Neutrophil (primary cell): Measurements from ENCODE around the gene RNF2.

Source experiments
- H3K27ac ChIP-seq: fragments of 200-600 bp; sonication (generic); 2 replicates; pipeline ENCODE4 v1.5.1; 2016; ENCODE audit warnings: mild to moderate bottlenecking, moderate library complexity
- H3K27me3 ChIP-seq: fragments of 200-600 bp; sonication (generic); 2 replicates; pipeline ENCODE4 v1.6.0; 2016; ENCODE audit warnings: mild to moderate bottlenecking
- H3K36me3 ChIP-seq: fragments of 200-600 bp; sonication (generic); 2 replicates; pipeline ENCODE4 v1.5.1; 2017
- H3K4me1 ChIP-seq, 2 experiments: fragments of 200-600 bp in 1 of 2; sonication (generic) in 1 of 2; 1 replicate in 1 of 2; 2 replicates in 1 of 2; pipeline versions ENCODE4 v1.5.1 to v1.6.1; 2013 to 2016; ENCODE audit warnings: low read depth in 1 of 2, low read length in 1 of 2, mild to moderate bottlenecking in 1 of 2, moderate library complexity in 1 of 2; ENCODE audit not compliant: control insufficient read depth in 1 of 2, insufficient read depth in 1 of 2
- H3K4me3 ChIP-seq, 2 experiments: fragments of 200-600 bp in 1 of 2; sonication (generic) in 1 of 2; 1 replicate in 1 of 2; 2 replicates in 1 of 2; pipeline ENCODE4 v1.5.1; 2013 to 2016; ENCODE audit warnings: low read depth in 1 of 2, low read length in 1 of 2, mild to moderate bottlenecking in 1 of 2, moderate library complexity in 1 of 2
- H3K9me3 ChIP-seq: fragments of 200-600 bp; sonication (generic); 2 replicates; pipeline ENCODE4 v1.5.1; 2016
- TF ChIP-seq, protein P1 (sequence below): fragments of 200-600 bp; sonication (generic); IDR thresholded peaks from 2 replicates; pipeline ENCODE4 v1.5.1; 2016; ENCODE audit warnings: antibody characterized with exemption

The RNF2 gene

GRCh38 chr1:185050823-185051451 is 5.6 kb downstream of the RNF2 start:
- H3K9me3 ChIP-seq = no peaks in the 10 kb centered on the region
- peaks cover 6% of the 10 kb centered on the region for H3K27me3 ChIP-seq
- H3K27ac ChIP-seq = no peak overlapping the region
- no peak overlapping the region for H3K4me3 ChIP-seq
- TF ChIP-seq, protein P1, sequence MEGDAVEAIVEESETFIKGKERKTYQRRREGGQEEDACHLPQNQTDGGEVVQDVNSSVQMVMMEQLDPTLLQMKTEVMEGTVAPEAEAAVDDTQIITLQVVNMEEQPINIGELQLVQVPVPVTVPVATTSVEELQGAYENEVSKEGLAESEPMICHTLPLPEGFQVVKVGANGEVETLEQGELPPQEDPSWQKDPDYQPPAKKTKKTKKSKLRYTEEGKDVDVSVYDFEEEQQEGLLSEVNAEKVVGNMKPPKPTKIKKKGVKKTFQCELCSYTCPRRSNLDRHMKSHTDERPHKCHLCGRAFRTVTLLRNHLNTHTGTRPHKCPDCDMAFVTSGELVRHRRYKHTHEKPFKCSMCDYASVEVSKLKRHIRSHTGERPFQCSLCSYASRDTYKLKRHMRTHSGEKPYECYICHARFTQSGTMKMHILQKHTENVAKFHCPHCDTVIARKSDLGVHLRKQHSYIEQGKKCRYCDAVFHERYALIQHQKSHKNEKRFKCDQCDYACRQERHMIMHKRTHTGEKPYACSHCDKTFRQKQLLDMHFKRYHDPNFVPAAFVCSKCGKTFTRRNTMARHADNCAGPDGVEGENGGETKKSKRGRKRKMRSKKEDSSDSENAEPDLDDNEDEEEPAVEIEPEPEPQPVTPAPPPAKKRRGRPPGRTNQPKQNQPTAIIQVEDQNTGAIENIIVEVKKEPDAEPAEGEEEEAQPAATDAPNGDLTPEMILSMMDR = no peak
- peaks cover 18 to 22% of the 10 kb centered on the region in 2 experiments for H3K4me1 ChIP-seq
- no peaks in the 10 kb centered on the region for H3K36me3 ChIP-seq

DNA sequence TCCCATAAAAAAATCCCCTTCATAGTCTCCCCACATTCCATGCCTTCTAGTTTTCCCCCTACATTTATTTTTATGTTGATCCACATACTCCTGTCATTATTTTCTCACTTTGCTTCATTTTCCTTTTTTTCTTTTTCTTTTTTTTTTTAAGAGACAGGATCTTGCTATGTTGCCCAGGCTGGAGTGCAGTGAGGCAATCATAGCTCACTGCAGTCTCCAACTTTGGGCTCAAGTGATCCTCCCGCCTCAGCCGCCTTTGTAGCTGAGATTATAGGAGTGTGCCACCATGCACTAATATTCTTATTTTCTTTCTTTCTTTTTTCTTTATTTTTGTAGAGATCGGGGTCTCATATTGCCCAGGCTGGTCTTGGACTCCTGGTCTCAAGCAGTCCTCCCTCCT is 7.8 kb downstream of the RNF2 start:
- no peak overlapping the region for H3K4me3 ChIP-seq
- no peak overlapping the region for H3K27ac ChIP-seq
- peaks cover 8 to 15% of the 10 kb centered on the region in 2 experiments for H3K4me1 ChIP-seq
- TF ChIP-seq, protein P1 = no peak
- no peaks in the 10 kb centered on the region for H3K27me3 ChIP-seq
- no peaks in the 10 kb centered on the region for H3K36me3 ChIP-seq
- no peaks in the 10 kb centered on the region for H3K9me3 ChIP-seq

DNA sequence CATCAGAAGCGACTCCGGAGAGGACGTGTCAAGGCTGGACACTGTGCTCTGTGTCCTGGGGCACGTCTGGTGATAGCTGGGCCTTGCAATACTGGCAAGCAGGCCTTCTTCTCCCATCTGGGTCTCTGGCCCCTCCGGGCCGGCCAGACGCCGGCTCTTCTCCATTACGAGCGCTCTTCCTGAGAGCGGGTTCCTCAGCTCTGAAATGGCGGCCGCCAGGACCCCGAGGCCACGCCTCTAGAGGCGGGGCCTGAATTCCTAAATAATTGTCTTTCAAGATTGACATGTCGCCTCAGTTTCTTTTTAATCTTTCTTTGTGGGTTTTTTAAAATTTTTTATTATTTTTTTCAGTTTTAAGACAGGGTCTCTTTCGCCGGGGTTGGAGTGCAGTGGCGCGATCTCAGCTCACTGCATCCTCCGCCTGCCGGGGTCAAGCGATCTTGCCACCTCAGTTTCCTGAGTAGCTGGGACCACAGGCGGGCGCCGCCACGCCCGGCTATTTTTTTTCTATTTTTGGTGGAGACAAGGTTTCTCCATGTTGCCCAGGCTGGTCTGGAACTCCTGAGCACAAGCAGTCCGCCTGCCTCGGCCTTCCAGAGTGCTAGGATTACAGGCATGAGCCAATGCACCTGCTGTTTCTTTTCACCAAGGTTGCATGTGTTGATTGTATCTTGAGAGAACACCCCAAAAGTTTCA is 9.2 kb downstream of the RNF2 start:
- Histone ChIP-seq H3K36me3 (no peaks in the 10 kb centered on the region), H3K9me3 (no peaks in the 10 kb centered on the region), H3K4me3 (no peak overlapping the region), H3K4me1 (peaks cover 12 to 22% of the 10 kb centered on the region in 2 experiments), H3K27me3 (no peaks in the 10 kb centered on the region), H3K27ac (no peak overlapping the region)
- TF ChIP-seq, protein P1 = no peak

- peaks cover 13 to 18% of the 10 kb centered on the region in 2 experiments for H3K4me1 ChIP-seq
- H3K36me3 ChIP-seq = no peaks in the 10 kb centered on the region
- H3K27me3 ChIP-seq = no peaks in the 10 kb centered on the region
- TF ChIP-seq, protein P1 = no peak
- H3K4me3 ChIP-seq = no peak overlapping the region
- H3K9me3 ChIP-seq = no peaks in the 10 kb centered on the region
- no peak overlapping the region for H3K27ac ChIP-seq
Observed at GRCh38 chr1:185058110-185058509, 12.8 kb downstream of the RNF2 start.

GRCh38 chr1:185058876-185059275 is 13.5 kb downstream of the RNF2 start:
- H3K27ac ChIP-seq = no peak overlapping the region
- TF ChIP-seq, protein P1 = no peak
- no peak overlapping the region for H3K4me3 ChIP-seq
- H3K9me3 ChIP-seq = no peaks in the 10 kb centered on the region
- H3K36me3 ChIP-seq = no peaks in the 10 kb centered on the region
- H3K4me1 ChIP-seq = peaks cover 20 to 26% of the 10 kb centered on the region in 2 experiments
- H3K27me3 ChIP-seq = no peaks in the 10 kb centered on the region
